ENCODE measurements around the gene ANKRD6. TPM values are rescaled to one million over a fixed set of nuclear protein-coding genes. Genes with fewer than 3 reads are reported as not detected.

The ANKRD6 gene
- total and polyA plus RNA-seq, 2 donors (not counting 1 experiment from before 2014, with no cell fraction given), result 3.8 to 10.5 TPM

- H3K27me3 Mint-ChIP-seq, result peaks cover 25% of the 10 kb centered on the region
- H3K9ac ChIP-seq (ENCODE audit: low read length), result peak overlapping the region; percentile 78
- under 1% methylated on average over 93 of the region's 93 CpGs for WGBS (ENCODE audit: insufficient coverage)
Observed at GRCh38 chr6:89411145-89412070, 21.5 kb upstream of the ANKRD6 start.

More at GRCh38 chr6:89411145-89412070, 21.5 kb upstream of the ANKRD6 start:
- TF ChIP-seq, protein P1, sequence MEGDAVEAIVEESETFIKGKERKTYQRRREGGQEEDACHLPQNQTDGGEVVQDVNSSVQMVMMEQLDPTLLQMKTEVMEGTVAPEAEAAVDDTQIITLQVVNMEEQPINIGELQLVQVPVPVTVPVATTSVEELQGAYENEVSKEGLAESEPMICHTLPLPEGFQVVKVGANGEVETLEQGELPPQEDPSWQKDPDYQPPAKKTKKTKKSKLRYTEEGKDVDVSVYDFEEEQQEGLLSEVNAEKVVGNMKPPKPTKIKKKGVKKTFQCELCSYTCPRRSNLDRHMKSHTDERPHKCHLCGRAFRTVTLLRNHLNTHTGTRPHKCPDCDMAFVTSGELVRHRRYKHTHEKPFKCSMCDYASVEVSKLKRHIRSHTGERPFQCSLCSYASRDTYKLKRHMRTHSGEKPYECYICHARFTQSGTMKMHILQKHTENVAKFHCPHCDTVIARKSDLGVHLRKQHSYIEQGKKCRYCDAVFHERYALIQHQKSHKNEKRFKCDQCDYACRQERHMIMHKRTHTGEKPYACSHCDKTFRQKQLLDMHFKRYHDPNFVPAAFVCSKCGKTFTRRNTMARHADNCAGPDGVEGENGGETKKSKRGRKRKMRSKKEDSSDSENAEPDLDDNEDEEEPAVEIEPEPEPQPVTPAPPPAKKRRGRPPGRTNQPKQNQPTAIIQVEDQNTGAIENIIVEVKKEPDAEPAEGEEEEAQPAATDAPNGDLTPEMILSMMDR (IDR thresholded peaks at IDR 0.05), result no peak
- no peak for TF ChIP-seq EZH2 (IDR thresholded peaks at IDR 0.05; ENCODE audit: borderline replicate concordance, insufficient read depth, low read depth, low read length, poor library complexity, severe bottlenecking)
- Histone ChIP-seq H3K4me1 (ENCODE audit: control insufficient read depth in 2 of 2, insufficient read depth in 2 of 2, low read length in 2 of 2) (peaks cover 16 to 19% of the 10 kb centered on the region in 2 donors), H3K4me2 (replicated peaks; ENCODE audit: low read depth, low read length, poor library complexity, severe bottlenecking) (peak overlapping the region; percentile 97), H3K36me3 (replicated peaks in 1 of 2; ENCODE audit: control extremely low read depth in 1 of 2, control insufficient read depth in 1 of 2, extremely low read depth in 1 of 2, insufficient read depth in 2 of 2, low read length in 1 of 2) (no peaks in the 10 kb centered on the region), H3K79me2 (ENCODE audit: control insufficient read depth, insufficient read depth, low read length) (no peaks in the 10 kb centered on the region), H4K20me1 (ENCODE audit: control insufficient read depth, insufficient read depth, low read length, poor library complexity, severe bottlenecking) (no peaks in the 10 kb centered on the region), H3K9me3 (ENCODE audit: control extremely low read depth in 1 of 3, control insufficient read depth in 2 of 3, insufficient read depth in 1 of 3, low read length in 2 of 3) (no peaks in the 10 kb centered on the region), H3K27ac (ENCODE audit: low read length in 2 of 2) (peak overlapping the region in 1 of 2 donors; percentile 13), H3K4me3 (ENCODE audit: control extremely low read depth in 1 of 5, extremely low read depth in 1 of 5, insufficient read depth in 1 of 5, low read depth in 2 of 5, low read length in 4 of 5) (peak overlapping the region; percentile 28 to 81 (median 66)), H2AFZ (ENCODE audit: insufficient read depth, low read depth, low read length, poor library complexity, severe bottlenecking) (peak overlapping the region; percentile 87), H3K27me3 (replicated peaks in 1 of 4; ENCODE audit: control extremely low read depth in 1 of 4, control insufficient read depth in 3 of 4, insufficient read depth in 4 of 4, low read length in 3 of 4) (peaks cover 0 to 34% (median 17%) of the 10 kb centered on the region in 4 experiments)
- ChIA-PET CTCF (interaction anchor here (0.5 to 5.4 kb wide), 3 partner anchors 21 to 1212 kb away, joined by 3 to 30 read pairs (median 6); no protein-coding TSS in a partner anchor), POLR2A (interaction anchor here (0.6 to 1.1 kb wide), 2 partner anchors 15 to 227 kb away, joined by 3 to 7 read pairs; partner anchors contain the start of gene LYRM2)
- intact Hi-C loops (cut with micrococcal nuclease), result loop anchor here (1.0 to 5.0 kb wide), 3 partner anchors 22 to 59 kb away; partner anchors contain the start of genes ANKRD6 and UBE2J1
- Mint-ChIP-seq H3K9me3 (ENCODE audit: insufficient read depth) (no peaks in the 10 kb centered on the region), H3K4me1 (peaks cover 19% of the 10 kb centered on the region), H3K27ac (peak overlapping the region; percentile 35), H3K4me3 (peak overlapping the region; percentile 88)
- DNase-seq (peak; percentile 62), ATAC-seq (ENCODE audit: low read depth) (peak; percentile 46)

Data from B cell (primary cell).